NT2/D1 (cell line): Measurements from ENCODE around the gene BTBD1.

Experiments
- SUZ12 ChIP-seq: IDR thresholded peaks from 2 replicates; pipeline ENCODE4 v1.6.1; 2011; ENCODE audit not compliant: insufficient read length, insufficient read depth; ENCODE audit errors: extremely low read depth
- YY1 ChIP-seq: IDR thresholded peaks from 2 replicates; pipeline ENCODE4 v1.6.1; 2011; ENCODE audit not compliant: insufficient read length, insufficient read depth
- ZNF274 ChIP-seq: IDR thresholded peaks from 2 replicates; pipeline ENCODE4 v1.6.1; 2011; ENCODE audit warnings: mild to moderate bottlenecking, low read depth, low read length

- no peak for TF ChIP-seq SUZ12
- TF ChIP-seq YY1, result no peak
- no peak for TF ChIP-seq ZNF274
Measured at GRCh38 chr15:83053151-83053550, 13.9 kb downstream of the BTBD1 start.
